Neural progenitor cell (in vitro differentiated cells): ENCODE measurements around the gene SMAD2.

Experiments used
- EZH2phosphoT487 ChIP-seq: fragments of 200-600 bp; sonication (generic); IDR thresholded peaks from 2 replicates; pipeline ENCODE4 v1.6.1; 2017; ENCODE audit warnings: antibody characterized with exemption
- TF ChIP-seq, protein P1 (sequence below): fragments of 200-600 bp; sonication (generic); IDR thresholded peaks from 2 replicates; pipeline ENCODE4 v1.5.1; 2017; ENCODE audit warnings: antibody characterized with exemption, mild to moderate bottlenecking

- TF ChIP-seq, protein P1, sequence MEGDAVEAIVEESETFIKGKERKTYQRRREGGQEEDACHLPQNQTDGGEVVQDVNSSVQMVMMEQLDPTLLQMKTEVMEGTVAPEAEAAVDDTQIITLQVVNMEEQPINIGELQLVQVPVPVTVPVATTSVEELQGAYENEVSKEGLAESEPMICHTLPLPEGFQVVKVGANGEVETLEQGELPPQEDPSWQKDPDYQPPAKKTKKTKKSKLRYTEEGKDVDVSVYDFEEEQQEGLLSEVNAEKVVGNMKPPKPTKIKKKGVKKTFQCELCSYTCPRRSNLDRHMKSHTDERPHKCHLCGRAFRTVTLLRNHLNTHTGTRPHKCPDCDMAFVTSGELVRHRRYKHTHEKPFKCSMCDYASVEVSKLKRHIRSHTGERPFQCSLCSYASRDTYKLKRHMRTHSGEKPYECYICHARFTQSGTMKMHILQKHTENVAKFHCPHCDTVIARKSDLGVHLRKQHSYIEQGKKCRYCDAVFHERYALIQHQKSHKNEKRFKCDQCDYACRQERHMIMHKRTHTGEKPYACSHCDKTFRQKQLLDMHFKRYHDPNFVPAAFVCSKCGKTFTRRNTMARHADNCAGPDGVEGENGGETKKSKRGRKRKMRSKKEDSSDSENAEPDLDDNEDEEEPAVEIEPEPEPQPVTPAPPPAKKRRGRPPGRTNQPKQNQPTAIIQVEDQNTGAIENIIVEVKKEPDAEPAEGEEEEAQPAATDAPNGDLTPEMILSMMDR = no peak
- TF ChIP-seq EZH2phosphoT487 = no peak
Measured at GRCh38 chr18:47888156-47888555, 42.3 kb downstream of the SMAD2 start.
